ENCODE measurements around the gene KIRREL3. TPM values are rescaled to one million over a fixed set of nuclear protein-coding genes. Genes with fewer than 3 reads are reported as not detected.
A peak's percentile ranks its signal among the peaks of the same experiment; 100 is the strongest.

Gene KIRREL3
- total RNA-seq, 1 experiment from 2014 or later = 0.06 TPM

DNA sequence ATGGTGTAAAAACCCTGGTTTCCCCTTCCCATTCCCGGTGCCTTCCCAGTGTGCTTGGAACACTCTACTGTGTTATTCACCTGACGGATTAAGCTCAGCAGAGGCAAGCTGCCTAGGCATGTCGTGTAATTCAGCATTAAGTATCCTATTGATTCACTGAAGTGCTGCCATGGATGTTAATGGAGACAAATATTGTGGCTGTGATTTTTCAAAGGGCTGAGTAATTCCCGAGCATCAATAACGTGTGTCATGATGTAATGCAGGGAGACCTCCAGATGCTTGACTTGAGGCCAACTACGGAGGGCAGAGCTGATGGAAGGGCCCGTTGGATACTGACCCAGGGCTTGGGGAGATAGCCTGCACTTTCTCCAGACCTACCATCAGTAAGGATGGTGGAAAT lies 376.1 kb downstream of the KIRREL3 start:
- H3K27me3 ChIP-seq = no peaks in the 10 kb centered on the region
- no peaks in the 10 kb centered on the region for H3K9me3 ChIP-seq (replicated peaks)
- no peak overlapping the region for H3K27ac ChIP-seq
- no peaks in the 10 kb centered on the region for H3K4me1 ChIP-seq
- DNase-seq = no peak
- no peak overlapping the region for H3K4me3 ChIP-seq
- no peaks in the 10 kb centered on the region for H3K36me3 ChIP-seq

GRCh38 chr11:126619516-126619915 lies 381.1 kb downstream of the KIRREL3 start:
- peak overlapping the region; percentile 22; the same call in 1 of the 2 replicates for H3K27ac ChIP-seq
- peak in 1 of 2 experiments; percentile 21 for DNase-seq

GRCh38 chr11:126615845-126616244 lies 384.7 kb downstream of the KIRREL3 start:
- Histone ChIP-seq H3K27ac (no peak overlapping the region), H3K4me3 (no peak overlapping the region), H3K9me3 (replicated peaks) (no peaks in the 10 kb centered on the region), H3K27me3 (no peaks in the 10 kb centered on the region), H3K4me1 (no peaks in the 10 kb centered on the region), H3K36me3 (no peaks in the 10 kb centered on the region)
- no peak for DNase-seq

More at GRCh38 chr11:126619516-126619915, 381.1 kb downstream of the KIRREL3 start:
- H3K4me3 ChIP-seq = no peak overlapping the region
- H3K27me3 ChIP-seq = no peaks in the 10 kb centered on the region
- no peaks in the 10 kb centered on the region for H3K9me3 ChIP-seq (replicated peaks)
- H3K4me1 ChIP-seq = no peaks in the 10 kb centered on the region
- no peaks in the 10 kb centered on the region for H3K36me3 ChIP-seq

DNA sequence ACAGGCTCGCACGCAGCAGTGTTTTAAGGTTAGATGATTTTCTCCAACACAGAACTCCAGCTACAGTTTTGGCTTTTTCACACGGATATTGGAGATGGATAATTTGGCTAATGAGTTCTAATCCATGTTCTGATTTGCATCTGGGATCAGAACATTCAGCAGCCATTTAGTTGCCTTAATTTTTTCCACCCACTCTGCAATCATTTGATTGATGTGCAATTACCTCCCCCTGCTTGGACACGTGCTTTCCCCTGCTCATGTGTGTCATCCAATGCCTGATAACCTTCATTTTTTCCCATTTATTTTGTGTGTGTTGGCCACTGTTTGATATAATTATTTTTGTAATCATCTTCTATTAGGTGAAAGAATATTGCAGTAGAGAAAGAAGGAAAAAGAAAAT lies 387.3 kb downstream of the KIRREL3 start:
- Histone ChIP-seq H3K27ac (no peak overlapping the region), H3K4me1 (no peaks in the 10 kb centered on the region), H3K4me3 (no peak overlapping the region), H3K27me3 (no peaks in the 10 kb centered on the region), H3K9me3 (replicated peaks) (no peaks in the 10 kb centered on the region), H3K36me3 (no peaks in the 10 kb centered on the region)
- no peak for DNase-seq

DNA sequence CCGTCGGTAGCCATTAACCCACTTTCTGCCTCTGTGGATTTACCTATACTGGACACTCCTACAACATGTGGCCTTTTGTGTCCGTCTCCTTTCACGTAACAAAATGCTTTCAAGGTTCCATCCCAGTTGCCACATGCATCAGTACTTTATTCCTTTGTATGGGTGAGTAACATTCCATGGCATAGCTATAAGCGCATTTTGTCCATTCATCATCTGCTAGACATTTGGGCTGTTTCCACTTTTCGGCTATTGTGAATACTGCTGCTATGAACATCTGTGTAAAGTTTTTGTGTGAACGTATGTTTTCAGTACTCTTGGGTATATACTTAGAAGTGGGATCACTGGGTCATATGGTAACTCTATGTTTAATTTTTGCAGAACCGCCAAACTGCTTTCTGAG lies 387.9 kb downstream of the KIRREL3 start:
- no peaks in the 10 kb centered on the region for H3K9me3 ChIP-seq (replicated peaks)
- no peaks in the 10 kb centered on the region for H3K4me1 ChIP-seq
- H3K27me3 ChIP-seq = 0 out of 2 replicates have a peak, but pooled peaks cover 2% of the 10 kb centered on the region
- no peak for DNase-seq
- H3K4me3 ChIP-seq = no peak overlapping the region
- no peaks in the 10 kb centered on the region for H3K36me3 ChIP-seq
- no peak overlapping the region for H3K27ac ChIP-seq

GRCh38 chr11:126611438-126611837 lies 389.1 kb downstream of the KIRREL3 start:
- Histone ChIP-seq H3K27ac (no peak overlapping the region), H3K9me3 (replicated peaks) (no peaks in the 10 kb centered on the region), H3K4me3 (no peak overlapping the region), H3K4me1 (no peaks in the 10 kb centered on the region), H3K36me3 (no peaks in the 10 kb centered on the region), H3K27me3 (0 out of 2 replicates have a peak, but pooled peaks cover 4% of the 10 kb centered on the region)
- no peak for DNase-seq

GRCh38 chr11:126608658-126609057 lies 391.9 kb downstream of the KIRREL3 start:
- H3K27ac ChIP-seq = no peak overlapping the region

DNA sequence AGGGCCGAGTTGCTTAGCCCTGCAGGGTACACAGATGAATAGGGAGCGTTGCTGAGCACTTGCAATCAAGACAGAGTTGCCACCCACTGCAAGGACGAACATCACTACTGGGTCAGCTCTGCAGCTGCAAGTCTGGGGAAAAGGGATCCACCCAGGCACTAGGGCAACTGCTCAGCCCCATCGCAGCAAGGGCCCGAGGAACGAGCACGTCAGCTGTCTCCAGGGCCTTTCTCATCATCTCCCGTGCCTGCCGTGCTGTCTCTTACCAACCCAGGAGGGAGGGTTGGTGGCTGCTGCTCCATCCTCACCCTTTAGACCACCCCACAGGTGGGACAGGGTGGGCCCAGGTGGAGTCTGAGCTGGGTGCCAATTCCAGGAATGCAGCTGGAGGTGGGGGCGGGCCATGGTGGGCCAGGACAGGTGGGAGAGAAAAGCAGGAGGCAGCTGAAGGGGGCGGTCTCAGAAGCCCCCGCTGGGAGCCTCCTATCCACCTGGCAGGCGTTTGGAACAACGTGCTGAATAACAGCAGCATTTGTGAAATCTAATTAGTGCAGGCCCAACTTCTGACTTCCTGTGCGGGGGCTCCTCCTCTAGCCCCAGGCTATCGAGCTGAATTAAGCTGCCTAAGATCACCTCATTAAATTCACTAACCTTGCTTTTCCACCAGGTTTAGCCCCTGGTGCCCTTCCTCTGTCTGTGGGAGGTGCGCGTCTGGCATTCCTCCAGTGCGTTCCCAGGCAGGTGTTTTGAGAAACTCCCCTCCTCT lies 392.6 kb downstream of the KIRREL3 start:
- no peak overlapping the region for H3K4me3 ChIP-seq
- H3K36me3 ChIP-seq = no peaks in the 10 kb centered on the region
- no peak overlapping the region for H3K27ac ChIP-seq
- no peaks in the 10 kb centered on the region for H3K4me1 ChIP-seq
- no peaks in the 10 kb centered on the region for H3K9me3 ChIP-seq (replicated peaks)
- 0 out of 2 replicates have a peak, but pooled peaks cover 4% of the 10 kb centered on the region for H3K27me3 ChIP-seq
- no peak for DNase-seq

More at GRCh38 chr11:126608658-126609057, 391.9 kb downstream of the KIRREL3 start:
- no peak for DNase-seq
- Histone ChIP-seq H3K4me1 (no peaks in the 10 kb centered on the region), H3K9me3 (replicated peaks) (no peaks in the 10 kb centered on the region), H3K4me3 (no peak overlapping the region), H3K27me3 (0 out of 2 replicates have a peak, but pooled peaks cover 4% of the 10 kb centered on the region), H3K36me3 (no peaks in the 10 kb centered on the region)

DNA sequence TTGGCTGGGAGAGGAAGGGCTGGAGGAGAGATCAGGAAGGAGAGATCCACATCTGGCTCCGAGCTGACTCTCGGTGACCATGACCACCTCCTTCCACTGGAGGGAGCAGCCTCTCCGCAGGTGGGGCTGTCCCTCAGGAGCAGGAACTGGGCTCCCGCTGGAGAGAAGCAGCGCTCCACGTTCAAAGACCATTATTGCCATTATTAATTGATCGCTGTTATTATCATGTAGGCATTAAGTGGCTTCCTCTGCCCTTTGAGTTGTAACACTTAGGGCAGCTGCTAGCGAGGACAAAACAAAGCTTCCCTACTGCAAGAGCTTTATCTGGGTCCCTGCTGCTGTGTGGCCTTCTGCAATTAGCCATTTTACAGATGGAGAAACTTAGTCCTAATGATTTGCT lies 393.2 kb downstream of the KIRREL3 start:
- Histone ChIP-seq H3K4me3 (no peak overlapping the region), H3K9me3 (replicated peaks) (no peaks in the 10 kb centered on the region), H3K4me1 (no peaks in the 10 kb centered on the region), H3K36me3 (no peaks in the 10 kb centered on the region), H3K27me3 (0 out of 2 replicates have a peak, but pooled peaks cover 4% of the 10 kb centered on the region), H3K27ac (no peak overlapping the region)
- DNase-seq = peak; percentile 17 to 46

GRCh38 chr11:126606484-126606883 lies 394.1 kb downstream of the KIRREL3 start:
- Histone ChIP-seq H3K4me3 (no peak overlapping the region), H3K9me3 (replicated peaks) (no peaks in the 10 kb centered on the region), H3K27ac (no peak overlapping the region), H3K27me3 (0 out of 2 replicates have a peak, but pooled peaks cover 4% of the 10 kb centered on the region), H3K36me3 (no peaks in the 10 kb centered on the region), H3K4me1 (no peaks in the 10 kb centered on the region)
- no peak for DNase-seq

DNA sequence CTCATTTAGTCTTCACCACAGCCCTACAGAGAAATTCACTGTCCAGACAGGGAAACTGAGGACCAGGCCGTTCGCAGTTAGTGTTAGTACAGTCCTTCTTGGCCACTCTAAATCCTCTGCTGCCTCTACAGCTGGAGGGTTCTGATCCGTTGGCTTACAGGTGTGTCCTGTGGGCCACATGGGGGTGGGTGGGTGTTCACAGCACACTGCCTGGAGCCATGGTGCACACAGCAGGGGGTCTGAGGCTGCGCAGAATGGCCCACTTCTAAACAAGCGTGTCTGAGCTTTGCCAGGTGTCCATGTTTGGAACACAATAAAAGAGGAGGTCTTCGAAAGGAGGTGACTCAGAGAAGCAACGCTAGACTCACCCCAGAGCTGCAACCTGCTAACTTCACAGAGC lies 396.1 kb downstream of the KIRREL3 start:
- Histone ChIP-seq H3K4me1 (no peaks in the 10 kb centered on the region), H3K27me3 (0 out of 2 replicates have a peak, but pooled peaks cover 4% of the 10 kb centered on the region), H3K4me3 (no peak overlapping the region)

GRCh38 chr11:126603486-126603885 lies 397.1 kb downstream of the KIRREL3 start:
- Histone ChIP-seq H3K4me1 (no peaks in the 10 kb centered on the region), H3K27me3 (0 out of 2 replicates have a peak, but pooled peaks cover 4% of the 10 kb centered on the region)
- no peak for DNase-seq

More for the DNA sequence above, 396.1 kb downstream of the KIRREL3 start:
- no peaks in the 10 kb centered on the region for H3K9me3 ChIP-seq (replicated peaks)
- no peaks in the 10 kb centered on the region for H3K36me3 ChIP-seq
- no peak overlapping the region for H3K27ac ChIP-seq
- DNase-seq = peak in 1 of 2 experiments; percentile 21

GRCh38 chr11:126602993-126603392 lies 397.6 kb downstream of the KIRREL3 start:
- Histone ChIP-seq H3K9me3 (replicated peaks) (no peaks in the 10 kb centered on the region), H3K4me1 (no peaks in the 10 kb centered on the region), H3K36me3 (no peaks in the 10 kb centered on the region), H3K27ac (no peak overlapping the region), H3K27me3 (0 out of 2 replicates have a peak, but pooled peaks cover 4% of the 10 kb centered on the region), H3K4me3 (no peak overlapping the region)
- DNase-seq = no peak

More at GRCh38 chr11:126603486-126603885, 397.1 kb downstream of the KIRREL3 start:
- Histone ChIP-seq H3K4me3 (no peak overlapping the region), H3K27ac (no peak overlapping the region), H3K36me3 (no peaks in the 10 kb centered on the region), H3K9me3 (replicated peaks) (no peaks in the 10 kb centered on the region)

DNA sequence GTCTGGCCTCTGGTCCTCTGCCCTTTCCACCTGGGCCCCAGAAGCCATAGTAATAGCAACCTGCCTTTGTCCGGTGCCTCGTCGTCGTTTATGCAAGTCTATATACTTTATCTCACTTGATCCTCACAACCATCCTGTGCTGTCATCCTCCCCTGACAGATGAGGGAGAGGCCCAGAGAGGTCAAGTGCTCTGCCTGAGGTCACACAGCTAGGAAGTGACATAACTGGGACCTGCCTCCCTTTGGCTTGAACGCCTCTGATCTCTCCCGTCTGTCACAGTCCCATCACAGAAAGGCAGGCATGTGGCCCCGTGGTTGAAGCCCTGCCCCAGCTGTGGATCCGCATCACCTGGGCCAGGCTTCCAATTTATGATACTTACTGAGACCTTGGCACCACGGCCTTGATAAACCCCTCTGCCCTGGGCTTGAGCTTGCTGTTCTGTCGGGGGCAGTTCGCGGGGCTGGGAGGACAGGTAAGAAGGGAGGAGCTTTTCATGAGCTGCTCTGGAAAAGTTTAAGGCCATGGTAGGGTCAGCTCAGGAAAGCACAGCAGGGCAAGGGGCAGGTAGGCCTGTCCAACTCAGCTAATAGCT lies 398.1 kb downstream of the KIRREL3 start:
- H3K27ac ChIP-seq = no peak overlapping the region
- no peaks in the 10 kb centered on the region for H3K36me3 ChIP-seq
- H3K4me3 ChIP-seq = no peak overlapping the region
- no peak for DNase-seq
- no peaks in the 10 kb centered on the region for H3K4me1 ChIP-seq
- no peaks in the 10 kb centered on the region for H3K9me3 ChIP-seq (replicated peaks)
- H3K27me3 ChIP-seq = no peaks in the 10 kb centered on the region

GRCh38 chr11:126601550-126602215 lies 398.9 kb downstream of the KIRREL3 start:
- no peak overlapping the region for H3K4me3 ChIP-seq

More at GRCh38 chr11:126601550-126602215, 398.9 kb downstream of the KIRREL3 start:
- Histone ChIP-seq H3K4me1 (no peaks in the 10 kb centered on the region), H3K36me3 (no peaks in the 10 kb centered on the region), H3K27ac (no peak overlapping the region), H3K27me3 (no peaks in the 10 kb centered on the region), H3K9me3 (replicated peaks) (no peaks in the 10 kb centered on the region)
- no peak for DNase-seq
